Measurements from ENCODE around the gene ANKRD18B. TPM values are rescaled to one million over a fixed set of nuclear protein-coding genes. Genes with fewer than 3 reads are reported as not detected.
"Not testable (repeated sequence)": the region's sequence is repeated elsewhere in the genome, so short reads cannot be mapped to it uniquely, and the experiment has no call there.

The ANKRD18B gene
- total RNA-seq, 1 experiment from 2014 or later, result 30.8 TPM

- peaks cover 23% of the 10 kb centered on the region for H3K36me3 Mint-ChIP-seq (ENCODE audit: insufficient read depth, unreplicated experiment)
- DNase-seq, result no peak
- TF ChIP-seq CTCF (IDR thresholded peaks at IDR 0.05; ENCODE audit: unreplicated experiment), result no peak
- peak overlapping the region; percentile 87 for H3K27ac Mint-ChIP-seq (ENCODE audit: unreplicated experiment)
- intact Hi-C loops (cut with micrococcal nuclease; ENCODE audit: unreplicated experiment), result no loop called here
- no peak overlapping the region for H3K4me3 Mint-ChIP-seq (ENCODE audit: low read depth, unreplicated experiment)
- no TSS peak for BruUV-seq (replicated peaks)
- H3K9me3 Mint-ChIP-seq (ENCODE audit: low read depth, unreplicated experiment), result no peaks in the 10 kb centered on the region
- CTCF ChIA-PET, result interaction anchor here (0.6 to 1.5 kb wide), 2 partner anchors 18 to 446 kb away, joined by 3 read pairs; no protein-coding TSS in a partner anchor
- peaks cover 15% of the 10 kb centered on the region for H3K4me1 Mint-ChIP-seq (ENCODE audit: low read depth, unreplicated experiment)
- H3K27me3 Mint-ChIP-seq (ENCODE audit: unreplicated experiment), result no peaks in the 10 kb centered on the region
Observed at GRCh38 chr9:33535541-33535940, 11.5 kb downstream of the ANKRD18B start.

- peaks cover 16% of the 10 kb centered on the region for H3K36me3 Mint-ChIP-seq (ENCODE audit: insufficient read depth, unreplicated experiment)
- BruUV-seq (replicated peaks); CTCF ChIA-PET: not testable (repeated sequence)
Observed at GRCh38 chr9:33543463-33543862, 19.4 kb downstream of the ANKRD18B start.

GRCh38 chr9:33545715-33546114, 21.7 kb downstream of the ANKRD18B start:
- H3K27me3 Mint-ChIP-seq (ENCODE audit: unreplicated experiment); CTCF ChIA-PET; H3K4me3 Mint-ChIP-seq (ENCODE audit: low read depth, unreplicated experiment); H3K27ac Mint-ChIP-seq (ENCODE audit: unreplicated experiment); intact Hi-C loops (cut with micrococcal nuclease; ENCODE audit: unreplicated experiment); DNase-seq; H3K9me3 Mint-ChIP-seq (ENCODE audit: low read depth, unreplicated experiment); BruUV-seq (replicated peaks): not testable (repeated sequence)
- peaks cover 33% of the 10 kb centered on the region for H3K4me1 Mint-ChIP-seq (ENCODE audit: low read depth, unreplicated experiment)
- peaks cover 12% of the 10 kb centered on the region for H3K36me3 Mint-ChIP-seq (ENCODE audit: insufficient read depth, unreplicated experiment)

More at GRCh38 chr9:33543463-33543862, 19.4 kb downstream of the ANKRD18B start:
- H3K27me3 Mint-ChIP-seq (ENCODE audit: unreplicated experiment); H3K9me3 Mint-ChIP-seq (ENCODE audit: low read depth, unreplicated experiment); DNase-seq; H3K27ac Mint-ChIP-seq (ENCODE audit: unreplicated experiment); intact Hi-C loops (cut with micrococcal nuclease; ENCODE audit: unreplicated experiment); H3K4me3 Mint-ChIP-seq (ENCODE audit: low read depth, unreplicated experiment): not testable (repeated sequence)
- peaks cover 14% of the 10 kb centered on the region for H3K4me1 Mint-ChIP-seq (ENCODE audit: low read depth, unreplicated experiment)

- DNase-seq; H3K36me3 Mint-ChIP-seq (ENCODE audit: insufficient read depth, unreplicated experiment); H3K27me3 Mint-ChIP-seq (ENCODE audit: unreplicated experiment); intact Hi-C loops (cut with micrococcal nuclease; ENCODE audit: unreplicated experiment); CTCF ChIA-PET; H3K9me3 Mint-ChIP-seq (ENCODE audit: low read depth, unreplicated experiment); BruUV-seq (replicated peaks); H3K4me3 Mint-ChIP-seq (ENCODE audit: low read depth, unreplicated experiment): not testable (repeated sequence)
- peaks cover 33% of the 10 kb centered on the region for H3K4me1 Mint-ChIP-seq (ENCODE audit: low read depth, unreplicated experiment)
- peak overlapping the region; percentile 38 for H3K27ac Mint-ChIP-seq (ENCODE audit: unreplicated experiment)
Observed at GRCh38 chr9:33548816-33549215, 24.8 kb downstream of the ANKRD18B start.

- Mint-ChIP-seq H3K4me1 (ENCODE audit: low read depth, unreplicated experiment) (peaks cover 33% of the 10 kb centered on the region), H3K27ac (ENCODE audit: unreplicated experiment) (peak overlapping the region; percentile 78), H3K36me3 (ENCODE audit: insufficient read depth, unreplicated experiment) (peaks cover 14% of the 10 kb centered on the region)
- BruUV-seq (replicated peaks); H3K9me3 Mint-ChIP-seq (ENCODE audit: low read depth, unreplicated experiment); H3K4me3 Mint-ChIP-seq (ENCODE audit: low read depth, unreplicated experiment); DNase-seq; H3K27me3 Mint-ChIP-seq (ENCODE audit: unreplicated experiment); CTCF ChIA-PET; intact Hi-C loops (cut with micrococcal nuclease; ENCODE audit: unreplicated experiment): not testable (repeated sequence)
Observed at GRCh38 chr9:33549418-33549817, 25.4 kb downstream of the ANKRD18B start.

GRCh38 chr9:33551183-33551582, 27.1 kb downstream of the ANKRD18B start:
- H3K27ac Mint-ChIP-seq (ENCODE audit: unreplicated experiment); H3K9me3 Mint-ChIP-seq (ENCODE audit: low read depth, unreplicated experiment); BruUV-seq (replicated peaks); H3K27me3 Mint-ChIP-seq (ENCODE audit: unreplicated experiment); H3K4me3 Mint-ChIP-seq (ENCODE audit: low read depth, unreplicated experiment); CTCF ChIA-PET; DNase-seq; intact Hi-C loops (cut with micrococcal nuclease; ENCODE audit: unreplicated experiment): not testable (repeated sequence)
- Mint-ChIP-seq H3K4me1 (ENCODE audit: low read depth, unreplicated experiment) (peaks cover 33% of the 10 kb centered on the region), H3K36me3 (ENCODE audit: insufficient read depth, unreplicated experiment) (peaks cover 16% of the 10 kb centered on the region)

GRCh38 chr9:33552315-33552725, 28.3 kb downstream of the ANKRD18B start:
- BruUV-seq (replicated peaks); H3K4me3 Mint-ChIP-seq (ENCODE audit: low read depth, unreplicated experiment); H3K27ac Mint-ChIP-seq (ENCODE audit: unreplicated experiment); H3K9me3 Mint-ChIP-seq (ENCODE audit: low read depth, unreplicated experiment); H3K27me3 Mint-ChIP-seq (ENCODE audit: unreplicated experiment); CTCF ChIA-PET; intact Hi-C loops (cut with micrococcal nuclease; ENCODE audit: unreplicated experiment); DNase-seq: not testable (repeated sequence)
- H3K4me1 Mint-ChIP-seq (ENCODE audit: low read depth, unreplicated experiment), result peaks cover 30% of the 10 kb centered on the region
- H3K36me3 Mint-ChIP-seq (ENCODE audit: insufficient read depth, unreplicated experiment), result peaks cover 14% of the 10 kb centered on the region

GRCh38 chr9:33560217-33560616, 36.2 kb downstream of the ANKRD18B start:
- H3K4me1 Mint-ChIP-seq (ENCODE audit: low read depth, unreplicated experiment); BruUV-seq (replicated peaks); intact Hi-C loops (cut with micrococcal nuclease; ENCODE audit: unreplicated experiment); H3K4me3 Mint-ChIP-seq (ENCODE audit: low read depth, unreplicated experiment); H3K9me3 Mint-ChIP-seq (ENCODE audit: low read depth, unreplicated experiment); H3K27me3 Mint-ChIP-seq (ENCODE audit: unreplicated experiment); CTCF ChIA-PET; H3K36me3 Mint-ChIP-seq (ENCODE audit: insufficient read depth, unreplicated experiment); H3K27ac Mint-ChIP-seq (ENCODE audit: unreplicated experiment); DNase-seq: not testable (repeated sequence)

GRCh38 chr9:33562196-33562595, 38.1 kb downstream of the ANKRD18B start:
- H3K9me3 Mint-ChIP-seq (ENCODE audit: low read depth, unreplicated experiment); H3K4me1 Mint-ChIP-seq (ENCODE audit: low read depth, unreplicated experiment); BruUV-seq (replicated peaks); H3K27ac Mint-ChIP-seq (ENCODE audit: unreplicated experiment); CTCF ChIA-PET; intact Hi-C loops (cut with micrococcal nuclease; ENCODE audit: unreplicated experiment); H3K36me3 Mint-ChIP-seq (ENCODE audit: insufficient read depth, unreplicated experiment); DNase-seq; H3K4me3 Mint-ChIP-seq (ENCODE audit: low read depth, unreplicated experiment); H3K27me3 Mint-ChIP-seq (ENCODE audit: unreplicated experiment): not testable (repeated sequence)

GRCh38 chr9:33567776-33568175, 43.7 kb downstream of the ANKRD18B start:
- CTCF ChIA-PET; H3K36me3 Mint-ChIP-seq (ENCODE audit: insufficient read depth, unreplicated experiment): not testable (repeated sequence)

More at GRCh38 chr9:33567776-33568175, 43.7 kb downstream of the ANKRD18B start:
- H3K4me3 Mint-ChIP-seq (ENCODE audit: low read depth, unreplicated experiment); H3K9me3 Mint-ChIP-seq (ENCODE audit: low read depth, unreplicated experiment); H3K27me3 Mint-ChIP-seq (ENCODE audit: unreplicated experiment); H3K27ac Mint-ChIP-seq (ENCODE audit: unreplicated experiment); BruUV-seq (replicated peaks); H3K4me1 Mint-ChIP-seq (ENCODE audit: low read depth, unreplicated experiment); DNase-seq; intact Hi-C loops (cut with micrococcal nuclease; ENCODE audit: unreplicated experiment): not testable (repeated sequence)

Measured in Calu3 (cell line).